ENCODE measurements around the gene ERFL. TPM values are rescaled to one million over a fixed set of nuclear protein-coding genes. Genes with fewer than 3 reads are reported as not detected.

Gene ERFL
- total RNA-seq, 5 donors from 2014 or later (not counting 1 experiment from before 2014, with no cell fraction given) = 5.9 to 8.5 (median 6.3) TPM

DNA sequence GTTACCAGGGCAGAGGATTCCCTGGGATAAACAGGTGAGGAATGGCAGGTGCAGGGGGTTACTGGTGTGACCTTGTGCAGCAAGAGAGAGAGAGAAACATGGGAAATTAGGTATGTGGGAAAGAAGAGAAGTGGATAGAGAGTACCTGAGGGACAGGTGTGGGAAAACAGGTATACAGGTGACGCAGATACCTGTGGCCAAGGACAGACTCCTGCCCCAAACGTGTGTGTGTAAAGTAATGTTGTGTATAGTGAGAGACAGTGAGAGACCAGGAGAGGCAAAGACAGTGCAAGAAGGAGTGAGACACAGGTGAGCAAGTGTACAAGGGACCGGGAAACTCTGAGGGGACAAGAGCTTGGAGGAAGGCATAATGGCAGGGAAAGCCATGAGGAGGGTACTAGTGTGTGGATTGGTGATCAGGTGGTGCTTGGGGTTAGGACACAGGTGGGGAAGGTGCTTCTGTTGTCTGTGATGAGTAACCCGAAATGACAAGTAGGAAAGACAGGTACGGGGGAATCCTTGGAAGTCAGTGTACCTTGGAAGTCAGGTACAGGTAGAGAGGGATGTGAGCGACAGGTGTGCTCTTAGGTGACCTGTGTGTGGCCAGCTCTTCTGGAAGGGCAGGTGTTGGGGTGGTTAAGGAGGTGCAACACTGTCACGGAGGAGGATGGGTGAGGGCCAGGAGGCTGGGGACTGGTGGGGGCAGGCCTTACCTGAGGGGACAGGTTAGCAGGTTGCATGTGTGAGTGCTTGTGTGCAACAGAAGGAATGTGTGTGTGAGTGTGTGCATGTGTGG, 2.8 kb downstream of the ERFL start:
- no peaks in the 10 kb centered on the region for H3K9me3 Mint-ChIP-seq
- peaks cover 31 to 39% (median 34%) of the 10 kb centered on the region in 3 donors for H3K4me1 Mint-ChIP-seq
- no peak overlapping the region for H3K4me3 Mint-ChIP-seq
- H3K36me3 Mint-ChIP-seq = peaks cover 4% of the 10 kb centered on the region
- ChIA-PET POLR2A (no interaction called here), CTCF (no interaction called here)
- WGBS (ENCODE audit: insufficient coverage) = 85% methylated on average over 7 of the region's 7 CpGs
- no peak for DNase-seq
- Histone ChIP-seq H3K4me3 (ENCODE audit: control insufficient read depth in 1 of 2, extremely low read depth in 1 of 2, low read length in 1 of 2) (no peak overlapping the region), H3K27me3 (replicated peaks in 1 of 2; ENCODE audit: control insufficient read depth in 2 of 2, extremely low read depth in 1 of 2, insufficient read depth in 2 of 2, low read length in 1 of 2) (peaks cover 7 to 37% of the 10 kb centered on the region in 2 experiments), H3K9me3 (no peaks in the 10 kb centered on the region), H3K36me3 (ENCODE audit: control insufficient read depth in 2 of 2, extremely low read depth in 1 of 2, insufficient read depth in 1 of 2, low read length in 1 of 2) (no peaks in the 10 kb centered on the region), H3K4me1 (ENCODE audit: control insufficient read depth in 1 of 2, extremely low read depth in 1 of 2, insufficient read depth in 2 of 2, low read length in 2 of 2) (peaks cover 19 to 48% of the 10 kb centered on the region in 2 experiments), H3K27ac (ENCODE audit: low read length) (no peak overlapping the region)
- H3K27ac Mint-ChIP-seq = no peak overlapping the region
- peaks cover 8% of the 10 kb centered on the region in 2 donors for H3K27me3 Mint-ChIP-seq
- ATAC-seq (replicated peaks in 1 of 4) = no peak

DNA sequence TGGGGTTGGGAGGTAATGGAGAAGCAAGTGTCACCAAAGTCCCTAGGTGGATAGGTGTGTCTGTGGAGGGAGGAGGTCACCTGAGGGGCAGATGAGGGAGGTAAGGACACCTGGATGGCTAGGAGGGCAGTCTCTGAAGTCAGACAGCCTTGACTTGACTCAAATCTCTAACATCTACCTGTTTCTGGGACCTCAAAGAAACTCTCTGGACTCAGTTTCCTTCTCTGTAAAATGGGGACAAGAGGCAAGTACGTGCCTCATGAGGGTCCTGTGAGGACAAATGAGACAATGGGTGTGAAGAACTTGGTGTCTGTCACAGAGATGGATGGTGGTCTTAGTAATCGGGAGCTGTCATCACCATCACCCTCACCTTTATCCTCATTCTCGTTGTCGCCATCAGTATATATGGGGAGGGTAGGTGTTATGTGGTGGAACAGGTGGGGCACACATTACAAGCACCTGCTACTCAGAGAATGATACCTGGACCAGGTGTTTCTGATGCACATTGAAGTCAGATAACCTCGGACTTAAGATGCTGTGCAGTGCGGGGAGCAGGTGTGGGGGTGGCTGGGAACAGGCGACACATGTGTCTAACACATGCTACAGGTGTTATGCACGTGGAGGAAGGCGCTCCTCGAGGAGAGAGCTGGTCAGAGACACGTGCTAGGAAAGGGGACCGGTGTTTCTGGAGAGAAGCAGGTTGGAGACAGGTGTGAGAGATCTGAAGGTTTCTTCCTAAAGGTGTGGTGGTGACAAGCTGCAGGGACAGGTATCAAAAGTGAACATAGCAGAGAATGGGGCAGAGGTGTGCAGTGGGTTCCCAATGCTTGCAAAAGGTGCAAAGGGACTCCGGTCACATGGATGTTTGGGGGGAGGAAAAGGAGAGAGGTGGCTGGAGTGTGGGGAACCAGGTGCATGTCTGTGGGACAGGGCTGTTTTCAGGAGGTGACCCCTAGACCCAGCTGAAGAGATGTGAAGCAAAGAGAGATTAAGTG, 3.8 kb downstream of the ERFL start:
- ChIA-PET POLR2A (no interaction called here), CTCF (no interaction called here)
- Histone ChIP-seq H3K9me3 (no peaks in the 10 kb centered on the region), H3K4me1 (ENCODE audit: control insufficient read depth in 1 of 2, extremely low read depth in 1 of 2, insufficient read depth in 2 of 2, low read length in 2 of 2) (peaks cover 15 to 42% of the 10 kb centered on the region in 2 experiments), H3K27me3 (replicated peaks in 1 of 2; ENCODE audit: control insufficient read depth in 2 of 2, extremely low read depth in 1 of 2, insufficient read depth in 2 of 2, low read length in 1 of 2) (peaks cover 7 to 46% of the 10 kb centered on the region in 2 experiments), H3K4me3 (ENCODE audit: control insufficient read depth in 1 of 2, extremely low read depth in 1 of 2, low read length in 1 of 2) (no peak overlapping the region), H3K36me3 (ENCODE audit: control insufficient read depth in 2 of 2, extremely low read depth in 1 of 2, insufficient read depth in 1 of 2, low read length in 1 of 2) (no peaks in the 10 kb centered on the region), H3K27ac (ENCODE audit: low read length) (no peak overlapping the region)
- H3K27ac Mint-ChIP-seq = no peak overlapping the region
- peaks cover 8% of the 10 kb centered on the region in 2 donors for H3K27me3 Mint-ChIP-seq
- H3K4me1 Mint-ChIP-seq = peaks cover 21 to 30% (median 25%) of the 10 kb centered on the region in 3 donors
- ATAC-seq (replicated peaks in 1 of 4) (no peak), DNase-seq (no peak)
- H3K36me3 Mint-ChIP-seq = peaks cover 4% of the 10 kb centered on the region
- H3K4me3 Mint-ChIP-seq = no peak overlapping the region
- WGBS (ENCODE audit: insufficient coverage) = 75% methylated on average over 9 of the region's 13 CpGs
- H3K9me3 Mint-ChIP-seq = no peaks in the 10 kb centered on the region

DNA sequence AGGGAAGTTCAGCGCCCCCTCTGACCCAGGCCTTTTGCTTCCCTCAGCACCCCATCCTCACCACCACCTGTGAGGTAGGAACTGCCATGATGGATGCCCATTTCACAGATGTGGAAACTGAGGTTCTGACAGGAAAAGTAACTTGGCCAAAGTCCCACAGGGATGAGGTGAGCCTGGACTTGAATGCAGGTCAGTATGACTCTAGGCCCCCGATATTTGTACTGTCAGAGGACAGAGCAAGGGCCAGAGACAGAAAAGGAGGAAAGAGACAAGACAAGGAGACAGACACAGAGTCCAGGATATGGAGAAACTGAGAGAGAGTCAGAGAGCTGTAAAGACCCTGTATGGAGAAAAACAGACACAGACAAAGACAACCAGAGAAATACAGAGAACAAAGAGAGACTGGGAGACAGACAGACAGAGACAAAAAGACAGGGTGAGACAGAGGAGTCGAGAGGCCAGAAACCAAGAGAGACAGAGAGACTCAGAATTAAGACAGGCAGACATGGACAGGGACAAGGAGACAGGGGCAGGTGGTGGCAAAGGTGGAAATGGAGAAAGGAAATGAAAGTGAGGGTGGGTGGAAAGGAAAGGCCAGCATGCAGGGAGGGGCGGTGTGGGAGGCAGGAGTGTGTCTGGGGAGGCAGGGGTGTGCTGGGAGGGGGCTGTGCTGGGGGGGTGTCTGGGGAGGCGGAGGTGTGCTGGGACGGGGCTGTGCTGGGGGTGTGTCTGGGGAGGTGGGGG, 5.0 kb downstream of the ERFL start:
- CTCF ChIA-PET = interaction anchor here in 1 of 2 donors (0.5 kb wide), 1 partner anchor 43 kb away, joined by 4 read pairs; no protein-coding TSS in a partner anchor
- no peaks in the 10 kb centered on the region for H3K9me3 Mint-ChIP-seq
- H3K4me1 Mint-ChIP-seq = peaks cover 14 to 21% (median 17%) of the 10 kb centered on the region in 3 donors
- Histone ChIP-seq H3K9me3 (no peaks in the 10 kb centered on the region), H3K27me3 (replicated peaks in 1 of 2; ENCODE audit: control insufficient read depth in 2 of 2, extremely low read depth in 1 of 2, insufficient read depth in 2 of 2, low read length in 1 of 2) (peaks cover 11 to 51% of the 10 kb centered on the region in 2 experiments), H3K27ac (ENCODE audit: low read length) (no peak overlapping the region), H3K36me3 (ENCODE audit: control insufficient read depth in 2 of 2, extremely low read depth in 1 of 2, insufficient read depth in 1 of 2, low read length in 1 of 2) (no peaks in the 10 kb centered on the region), H3K4me3 (ENCODE audit: control insufficient read depth in 1 of 2, extremely low read depth in 1 of 2, low read length in 1 of 2) (no peak overlapping the region), H3K4me1 (ENCODE audit: control insufficient read depth in 1 of 2, extremely low read depth in 1 of 2, insufficient read depth in 2 of 2, low read length in 2 of 2) (peaks cover 10 to 34% of the 10 kb centered on the region in 2 experiments)
- peak overlapping the region in 1 of 2 donors; percentile 27 for H3K27ac Mint-ChIP-seq
- WGBS (ENCODE audit: insufficient coverage) = 54% methylated on average over 2 of the region's 6 CpGs
- peaks cover 8% of the 10 kb centered on the region in 2 donors for H3K27me3 Mint-ChIP-seq
- no peak overlapping the region for H3K4me3 Mint-ChIP-seq
- POLR2A ChIA-PET = no interaction called here
- ATAC-seq (replicated peaks in 1 of 4) = no peak
- no peak for DNase-seq
- H3K36me3 Mint-ChIP-seq = peaks cover 4% of the 10 kb centered on the region

DNA sequence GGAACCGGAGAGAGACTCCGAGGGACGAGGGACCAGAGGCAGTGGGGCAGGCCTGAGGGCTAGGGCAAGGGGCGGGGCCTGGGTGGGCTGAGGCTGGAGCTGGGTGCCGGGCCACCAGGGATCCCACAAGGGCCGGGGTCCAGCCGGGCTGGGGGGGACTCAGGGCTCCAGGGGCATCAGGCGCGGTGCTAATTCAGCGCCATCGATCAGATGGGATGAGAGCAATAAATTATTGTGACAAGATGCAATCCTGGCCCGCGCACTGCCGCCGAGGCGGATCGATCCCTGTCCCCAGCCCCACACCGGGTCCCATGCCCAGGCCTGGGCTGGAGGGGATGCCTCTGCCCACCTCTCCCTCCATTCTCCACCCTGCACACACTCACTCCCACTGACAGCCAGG, 5.7 kb downstream of the ERFL start:
- Mint-ChIP-seq H3K4me3 (peak overlapping the region in 1 of 3 donors; percentile 14), H3K9me3 (no peaks in the 10 kb centered on the region), H3K36me3 (peaks cover 4% of the 10 kb centered on the region), H3K4me1 (peaks cover 14 to 21% (median 17%) of the 10 kb centered on the region in 3 donors), H3K27me3 (peaks cover 8% of the 10 kb centered on the region in 2 donors), H3K27ac (no peak overlapping the region)
- H3K27me3 ChIP-seq (replicated peaks in 1 of 2; ENCODE audit: control insufficient read depth in 2 of 2, extremely low read depth in 1 of 2, insufficient read depth in 2 of 2, low read length in 1 of 2) = peaks cover 11 to 57% of the 10 kb centered on the region in 2 experiments
- 76% methylated on average over 9 of the region's 18 CpGs for WGBS (ENCODE audit: insufficient coverage)
- H3K4me1 ChIP-seq (ENCODE audit: control insufficient read depth in 1 of 2, extremely low read depth in 1 of 2, insufficient read depth in 2 of 2, low read length in 2 of 2) = peaks cover 10 to 31% of the 10 kb centered on the region in 2 experiments
- CTCF ChIA-PET = no interaction called here
- H3K36me3 ChIP-seq (ENCODE audit: control insufficient read depth in 2 of 2, extremely low read depth in 1 of 2, insufficient read depth in 1 of 2, low read length in 1 of 2) = no peaks in the 10 kb centered on the region
- H3K4me3 ChIP-seq (ENCODE audit: control insufficient read depth in 1 of 2, extremely low read depth in 1 of 2, low read length in 1 of 2) = no peak overlapping the region
- H3K9me3 ChIP-seq = no peaks in the 10 kb centered on the region
- DNase-seq = no peak
- H3K27ac ChIP-seq (ENCODE audit: low read length) = no peak overlapping the region
- no peak for ATAC-seq (replicated peaks in 1 of 4)
- POLR2A ChIA-PET = no interaction called here

DNA sequence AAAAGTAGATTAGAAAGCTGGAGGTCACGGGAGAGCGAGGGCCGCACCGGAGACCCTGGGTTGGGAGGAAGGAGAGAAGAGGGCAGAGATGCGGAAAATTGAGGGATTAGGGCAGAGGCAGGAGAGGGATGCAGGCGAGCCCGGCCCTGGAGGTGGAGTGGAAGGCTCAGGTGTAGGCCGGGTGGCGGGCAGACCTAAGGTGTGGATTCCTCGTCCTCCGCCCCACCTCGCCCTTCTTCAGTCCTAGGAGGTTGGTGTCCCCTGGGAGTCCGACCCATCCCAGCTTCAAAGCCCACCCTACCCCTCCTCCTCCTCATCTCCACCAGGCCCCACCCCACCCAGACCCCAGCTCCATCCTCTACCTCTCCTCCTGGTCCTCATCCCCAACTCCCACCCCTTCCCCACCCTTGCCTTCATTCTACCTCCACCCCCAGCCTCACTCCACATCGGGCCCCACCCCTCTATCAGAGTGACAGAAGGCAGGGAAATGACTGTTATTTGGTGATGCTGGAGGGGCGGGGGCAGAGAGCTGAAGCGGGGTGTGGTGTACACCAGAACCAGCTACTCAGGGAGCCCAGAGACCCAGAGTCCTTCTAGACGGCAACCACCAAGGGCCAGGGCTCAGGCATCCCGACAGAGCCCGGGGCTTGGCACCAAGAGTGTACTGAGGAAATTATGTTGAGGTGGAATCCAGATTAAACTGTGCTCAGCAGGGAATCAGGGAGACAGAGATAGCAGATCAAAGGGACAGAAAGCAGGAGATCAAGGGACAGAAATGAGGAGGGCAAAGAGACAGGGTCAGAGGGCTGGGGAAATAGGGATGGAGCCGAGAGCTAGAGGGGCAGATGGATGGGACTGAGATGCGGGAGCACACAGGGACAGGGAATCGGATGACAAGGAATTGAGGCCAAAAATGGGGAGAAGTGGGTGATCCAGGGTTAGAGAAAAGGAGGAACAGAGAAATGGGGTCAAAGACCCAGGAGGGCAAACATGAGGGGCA, 6.4 kb downstream of the ERFL start:
- POLR2A ChIA-PET = no interaction called here
- peak overlapping the region in 1 of 2 donors; percentile 31 for H3K27ac Mint-ChIP-seq

More for the DNA sequence above, 6.4 kb downstream of the ERFL start:
- Mint-ChIP-seq H3K9me3 (no peaks in the 10 kb centered on the region), H3K36me3 (peaks cover 4% of the 10 kb centered on the region), H3K4me1 (peaks cover 14 to 21% (median 17%) of the 10 kb centered on the region in 3 donors), H3K4me3 (peak overlapping the region in 2 of 3 donors; percentile 14 to 33), H3K27me3 (peaks cover 8% of the 10 kb centered on the region in 2 donors)
- peak in 1 of 4 experiments; percentile 23 for ATAC-seq (replicated peaks in 1 of 4)
- Histone ChIP-seq H3K27ac (ENCODE audit: low read length) (no peak overlapping the region), H3K36me3 (ENCODE audit: control insufficient read depth in 2 of 2, extremely low read depth in 1 of 2, insufficient read depth in 1 of 2, low read length in 1 of 2) (no peaks in the 10 kb centered on the region), H3K9me3 (no peaks in the 10 kb centered on the region), H3K4me1 (ENCODE audit: control insufficient read depth in 1 of 2, extremely low read depth in 1 of 2, insufficient read depth in 2 of 2, low read length in 2 of 2) (peaks cover 10 to 25% of the 10 kb centered on the region in 2 experiments), H3K4me3 (ENCODE audit: control insufficient read depth in 1 of 2, extremely low read depth in 1 of 2, low read length in 1 of 2) (no peak overlapping the region), H3K27me3 (replicated peaks in 1 of 2; ENCODE audit: control insufficient read depth in 2 of 2, extremely low read depth in 1 of 2, insufficient read depth in 2 of 2, low read length in 1 of 2) (peaks cover 12 to 59% of the 10 kb centered on the region in 2 experiments)
- no peak for DNase-seq
- 65% methylated on average over 13 of the region's 22 CpGs for WGBS (ENCODE audit: insufficient coverage)
- CTCF ChIA-PET = interaction anchor here in 1 of 2 donors (0.6 kb wide), 1 partner anchor 46 kb away, joined by 3 read pairs; no protein-coding TSS in a partner anchor
